Measurements from ENCODE around the gene FAM78B.
A peak's percentile ranks its signal among the peaks of the same experiment; 100 is the strongest.

Gene FAM78B, protein sequence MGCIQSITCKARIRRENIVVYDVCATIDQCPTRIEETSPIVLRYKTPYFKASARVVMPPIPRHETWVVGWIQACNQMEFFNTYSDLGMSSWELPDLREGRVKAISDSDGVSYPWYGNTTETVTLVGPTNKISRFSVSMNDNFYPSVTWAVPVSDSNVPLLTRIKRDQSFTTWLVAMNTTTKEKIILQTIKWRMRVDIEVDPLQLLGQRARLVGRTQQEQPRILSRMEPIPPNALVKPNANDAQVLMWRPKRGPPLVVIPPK

GRCh38 chr1:166166698-166167571 lies at the start of gene FAM78B:
TSS of gene FAM78B (minus strand) at chr1:166167001. CDS start at chr1:166166248, 753 bp downstream.
- peak in 1 of 2 donors; percentile 41 for DNase-seq (ENCODE audit: low read depth in 1 of 2, low spot score in 1 of 2)

GRCh38 chr1:166202546-166202945 lies 35.7 kb upstream of the FAM78B start:
- DNase-seq (ENCODE audit: low read depth in 1 of 2, low spot score in 1 of 2): no peak

- no peak for DNase-seq (ENCODE audit: low read depth in 1 of 2, low spot score in 1 of 2)
Measured at GRCh38 chr1:166200743-166201142, 33.9 kb upstream of the FAM78B start.

DNA sequence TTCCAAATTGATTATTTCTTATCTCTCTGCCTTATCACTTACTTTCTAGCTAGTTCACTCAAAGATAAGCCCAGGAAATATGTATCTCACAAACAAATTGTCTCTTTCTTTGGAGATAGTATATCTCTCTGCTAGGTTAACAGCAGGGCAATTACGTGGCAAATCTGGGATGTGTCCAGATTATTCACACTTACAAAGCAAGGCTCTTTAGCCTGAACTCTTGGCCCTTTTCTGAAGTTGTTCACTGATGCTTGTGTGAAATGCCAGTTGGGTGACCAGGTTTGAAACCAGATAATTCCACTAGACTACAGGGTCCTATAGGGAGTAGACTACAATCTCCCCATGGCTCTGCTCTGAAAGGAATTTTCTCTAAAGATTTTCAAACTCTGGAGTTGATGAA lies 30.8 kb upstream of the FAM78B start:
- DNase-seq (ENCODE audit: low read depth in 1 of 2, low spot score in 1 of 2): no peak

GRCh38 chr1:166197141-166197540 lies 30.3 kb upstream of the FAM78B start:
- DNase-seq (ENCODE audit: low read depth in 1 of 2, low spot score in 1 of 2): no peak

- DNase-seq (ENCODE audit: low read depth in 1 of 2, low spot score in 1 of 2): no peak
Measured at GRCh38 chr1:166193057-166193698, 26.4 kb upstream of the FAM78B start.

GRCh38 chr1:166190400-166190799 lies 23.6 kb upstream of the FAM78B start:
- no peak for DNase-seq (ENCODE audit: low read depth in 1 of 2, low spot score in 1 of 2)

- no peak for DNase-seq (ENCODE audit: low read depth in 1 of 2, low spot score in 1 of 2)
Measured at GRCh38 chr1:166189126-166189525, 22.3 kb upstream of the FAM78B start.

GRCh38 chr1:166185526-166185925 lies 18.7 kb upstream of the FAM78B start:
- no peak for DNase-seq (ENCODE audit: low read depth in 1 of 2, low spot score in 1 of 2)

GRCh38 chr1:166184897-166185296 lies 18.1 kb upstream of the FAM78B start:
- DNase-seq (ENCODE audit: low read depth in 1 of 2, low spot score in 1 of 2): no peak

GRCh38 chr1:166184012-166184411 lies 17.2 kb upstream of the FAM78B start:
- DNase-seq (ENCODE audit: low read depth in 1 of 2, low spot score in 1 of 2): no peak

DNA sequence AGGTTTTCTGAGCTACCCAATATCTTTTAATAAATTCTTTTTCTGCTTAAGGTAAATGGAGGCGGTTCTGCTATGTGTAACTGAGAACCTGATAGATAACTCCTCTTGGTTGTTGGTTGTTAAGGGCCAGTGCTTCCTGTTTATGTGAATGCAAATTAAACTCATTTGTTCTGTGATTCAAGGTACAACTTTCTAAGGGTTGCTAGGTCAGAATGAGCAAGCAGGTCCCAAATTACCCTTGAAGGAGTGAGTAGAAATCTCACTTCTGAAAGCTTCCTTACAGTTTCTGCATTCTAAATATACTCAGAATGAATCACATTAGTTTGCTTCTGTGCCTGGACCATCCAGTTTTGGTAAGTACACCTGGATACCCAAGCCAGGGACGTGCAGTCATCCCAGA lies 15.5 kb upstream of the FAM78B start:
- DNase-seq (ENCODE audit: low read depth in 1 of 2, low spot score in 1 of 2): no peak

GRCh38 chr1:166176416-166176815 lies 9.6 kb upstream of the FAM78B start:
- no peak for DNase-seq (ENCODE audit: low read depth in 1 of 2, low spot score in 1 of 2)

- no peak for DNase-seq (ENCODE audit: low read depth in 1 of 2, low spot score in 1 of 2)
Measured at GRCh38 chr1:166175032-166175431, 8.2 kb upstream of the FAM78B start.

DNA sequence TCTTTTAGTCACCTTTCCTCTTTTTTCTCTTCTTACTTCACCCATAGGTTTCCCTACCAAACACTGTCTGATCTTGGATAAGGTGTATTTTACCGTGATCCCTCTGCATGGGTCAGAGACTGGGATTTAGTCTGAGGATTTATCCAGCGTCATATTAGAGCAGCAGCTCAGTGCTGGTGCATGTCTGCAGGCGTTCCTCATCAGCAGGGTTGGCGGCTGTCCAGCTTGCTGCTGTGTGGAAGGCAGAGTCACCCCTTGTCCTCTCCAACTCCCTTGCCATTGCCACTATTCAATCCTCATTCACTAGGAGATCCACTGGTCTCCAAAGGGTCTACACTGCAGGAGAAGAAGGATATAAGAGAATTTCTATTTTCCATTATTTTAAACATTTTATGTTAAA lies 7.3 kb upstream of the FAM78B start:
- DNase-seq (ENCODE audit: low read depth in 1 of 2, low spot score in 1 of 2): no peak

- DNase-seq (ENCODE audit: low read depth in 1 of 2, low spot score in 1 of 2): no peak
Measured at GRCh38 chr1:166172106-166172505, 5.3 kb upstream of the FAM78B start.

- DNase-seq (ENCODE audit: low read depth in 1 of 2, low spot score in 1 of 2): no peak
Measured at GRCh38 chr1:166170726-166171125, 3.9 kb upstream of the FAM78B start.

GRCh38 chr1:166170075-166170474 lies 3.3 kb upstream of the FAM78B start:
- DNase-seq (ENCODE audit: low read depth in 1 of 2, low spot score in 1 of 2): no peak

- DNase-seq (ENCODE audit: low read depth in 1 of 2, low spot score in 1 of 2): no peak
Measured at GRCh38 chr1:166169182-166169581, 2.4 kb upstream of the FAM78B start.

GRCh38 chr1:166167572-166167925 lies 748 bp upstream of the FAM78B start:
- no peak for DNase-seq (ENCODE audit: low read depth in 1 of 2, low spot score in 1 of 2)

DNA sequence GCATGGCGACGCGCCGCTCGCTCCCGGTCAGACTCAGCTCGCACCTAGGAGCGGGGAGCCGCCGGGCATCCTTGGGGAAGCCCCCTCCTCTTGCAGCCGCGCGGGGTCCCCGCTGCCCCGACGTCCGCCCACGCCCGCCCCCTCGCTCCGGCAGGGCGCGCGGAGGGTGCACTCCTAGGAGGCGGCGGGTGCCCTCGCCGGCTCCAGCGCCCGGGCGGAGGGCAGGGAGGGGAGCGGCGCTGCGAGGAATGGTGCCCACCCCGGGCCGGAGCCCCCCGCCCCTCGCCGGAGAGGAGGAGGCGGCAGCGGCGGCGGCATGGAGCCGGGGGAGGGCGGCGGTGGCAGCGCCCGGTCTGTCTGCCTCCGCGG lies 488 bp downstream of the FAM78B start:
- no peak for DNase-seq (ENCODE audit: low read depth in 1 of 2, low spot score in 1 of 2)

DNA sequence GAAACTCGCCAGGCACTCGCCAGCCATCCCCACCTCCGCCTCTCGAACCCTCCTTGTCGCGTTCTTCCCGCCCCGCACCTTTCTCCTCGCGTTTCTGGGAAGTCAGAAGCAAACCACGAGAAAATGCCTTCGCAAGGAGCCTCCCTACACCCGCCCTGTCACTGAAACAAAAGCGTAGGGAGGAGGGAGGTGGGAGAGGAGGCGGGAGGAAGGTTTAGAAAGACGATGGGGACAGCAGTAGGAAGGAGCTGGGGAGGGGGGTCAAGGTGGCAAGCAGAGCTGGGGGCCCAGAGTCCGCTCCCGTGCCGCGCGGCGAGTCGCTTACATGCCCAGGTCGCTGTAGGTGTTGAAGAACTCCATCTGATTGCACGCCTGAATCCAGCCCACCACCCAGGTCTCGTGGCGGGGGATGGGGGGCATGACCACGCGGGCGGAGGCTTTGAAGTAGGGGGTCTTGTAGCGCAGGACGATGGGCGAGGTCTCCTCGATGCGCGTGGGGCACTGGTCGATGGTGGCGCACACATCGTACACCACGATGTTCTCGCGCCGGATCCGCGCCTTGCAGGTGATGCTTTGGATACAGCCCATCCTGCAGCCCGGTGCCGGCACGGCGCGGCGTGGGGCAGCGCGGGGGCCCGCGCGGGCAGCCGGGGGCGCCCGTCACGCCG lies 1.0 kb downstream of the FAM78B start:
- no peak for DNase-seq (ENCODE audit: low read depth in 1 of 2, low spot score in 1 of 2)
